ENCODE results near the gene NACA2.

Gene NACA2

GRCh38 chr17:61551255-61551742 is 39.7 kb downstream of the NACA2 start:
- H3K4me3 ChIP-seq (ENCODE audit: low read depth, low read length), result no peak overlapping the region
- TF ChIP-seq, protein P1, sequence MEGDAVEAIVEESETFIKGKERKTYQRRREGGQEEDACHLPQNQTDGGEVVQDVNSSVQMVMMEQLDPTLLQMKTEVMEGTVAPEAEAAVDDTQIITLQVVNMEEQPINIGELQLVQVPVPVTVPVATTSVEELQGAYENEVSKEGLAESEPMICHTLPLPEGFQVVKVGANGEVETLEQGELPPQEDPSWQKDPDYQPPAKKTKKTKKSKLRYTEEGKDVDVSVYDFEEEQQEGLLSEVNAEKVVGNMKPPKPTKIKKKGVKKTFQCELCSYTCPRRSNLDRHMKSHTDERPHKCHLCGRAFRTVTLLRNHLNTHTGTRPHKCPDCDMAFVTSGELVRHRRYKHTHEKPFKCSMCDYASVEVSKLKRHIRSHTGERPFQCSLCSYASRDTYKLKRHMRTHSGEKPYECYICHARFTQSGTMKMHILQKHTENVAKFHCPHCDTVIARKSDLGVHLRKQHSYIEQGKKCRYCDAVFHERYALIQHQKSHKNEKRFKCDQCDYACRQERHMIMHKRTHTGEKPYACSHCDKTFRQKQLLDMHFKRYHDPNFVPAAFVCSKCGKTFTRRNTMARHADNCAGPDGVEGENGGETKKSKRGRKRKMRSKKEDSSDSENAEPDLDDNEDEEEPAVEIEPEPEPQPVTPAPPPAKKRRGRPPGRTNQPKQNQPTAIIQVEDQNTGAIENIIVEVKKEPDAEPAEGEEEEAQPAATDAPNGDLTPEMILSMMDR (IDR thresholded peaks at IDR 0.05; ENCODE audit: low read depth, low read length), result peak; percentile 42; the same call in 1 of the 2 replicates

DNA sequence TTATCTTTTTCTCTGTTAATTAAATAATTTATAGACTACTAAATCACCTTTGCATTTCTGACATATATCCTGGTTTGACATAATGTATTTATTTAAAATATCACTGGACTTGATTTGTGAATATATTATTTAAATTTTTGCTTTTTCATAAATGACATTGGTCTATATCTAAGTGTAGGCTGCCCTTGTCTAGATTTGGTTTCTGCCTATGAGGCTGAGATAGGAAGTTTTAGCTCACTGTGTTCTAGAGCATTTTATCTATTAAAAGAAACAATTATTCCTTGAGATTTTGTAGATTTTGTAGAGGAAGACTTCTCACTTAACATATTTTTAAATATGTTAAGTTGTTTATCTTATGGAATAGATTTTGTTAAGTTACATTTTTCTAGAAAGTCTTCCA is 43.9 kb downstream of the NACA2 start:
- no peak overlapping the region for H3K4me3 ChIP-seq (ENCODE audit: low read depth, low read length)
- TF ChIP-seq, protein P1 (IDR thresholded peaks at IDR 0.05; ENCODE audit: low read depth, low read length), result no peak

GRCh38 chr17:61545335-61545938 is 45.6 kb downstream of the NACA2 start:
- TF ChIP-seq, protein P1 (IDR thresholded peaks at IDR 0.05; ENCODE audit: low read depth, low read length), result no peak

DNA sequence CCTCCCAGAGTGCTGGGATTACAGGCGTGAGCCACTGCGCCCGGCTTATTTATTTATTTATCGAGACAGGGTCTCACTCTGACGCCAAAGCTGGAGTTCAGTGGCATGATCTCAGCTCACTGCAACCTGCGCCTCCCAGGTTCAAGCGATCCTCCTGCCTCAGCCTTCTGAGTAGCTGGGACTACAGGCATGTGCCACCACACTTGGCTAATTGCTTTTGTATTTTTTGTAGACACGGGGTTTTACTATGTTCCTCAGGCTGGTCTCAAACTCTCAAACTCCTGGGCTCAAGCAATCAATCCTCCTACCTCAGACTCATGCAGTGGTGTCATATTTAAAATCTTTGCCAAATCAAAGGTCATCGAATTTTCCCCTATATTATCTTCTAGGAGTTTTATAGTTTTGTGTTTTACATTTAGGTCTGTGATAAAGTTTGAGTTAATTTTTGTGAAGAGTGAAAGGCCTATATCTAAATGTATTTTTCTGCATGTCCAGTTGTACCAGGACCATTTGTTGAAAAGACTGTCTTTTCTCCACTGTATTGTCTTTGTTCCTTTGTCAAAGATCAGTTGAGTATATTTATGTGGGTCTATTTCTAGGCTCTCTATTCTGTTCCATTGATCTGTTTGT is 47.1 kb downstream of the NACA2 start:
- TF ChIP-seq, protein P1 (IDR thresholded peaks at IDR 0.05; ENCODE audit: low read depth, low read length), result no peak
- H3K4me3 ChIP-seq (ENCODE audit: low read depth, low read length), result no peak overlapping the region

More at GRCh38 chr17:61545335-61545938, 45.6 kb downstream of the NACA2 start:
- no peak overlapping the region for H3K4me3 ChIP-seq (ENCODE audit: low read depth, low read length)

DNA sequence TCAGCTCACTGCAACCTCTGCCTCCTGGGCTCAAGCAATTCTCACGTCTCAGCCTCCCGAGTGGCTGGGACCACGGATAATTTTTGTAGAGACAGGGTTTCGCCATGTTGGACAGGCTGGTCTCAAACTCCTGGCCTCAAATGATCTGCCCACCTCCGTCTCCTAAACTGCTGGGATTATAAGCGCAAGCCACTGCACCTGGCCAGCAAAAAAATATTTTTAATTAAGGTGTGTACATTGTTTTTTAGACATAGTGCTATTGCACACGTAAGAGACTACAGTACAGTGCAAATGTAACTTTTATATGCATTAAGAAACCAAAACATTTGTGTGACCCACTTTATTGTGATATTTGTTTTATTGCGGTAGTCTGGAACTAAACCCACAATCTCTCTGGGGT is 49.0 kb downstream of the NACA2 start:
- TF ChIP-seq, protein P1 (IDR thresholded peaks at IDR 0.05; ENCODE audit: low read depth, low read length), result no peak
- H3K4me3 ChIP-seq (ENCODE audit: low read depth, low read length), result no peak overlapping the region

GRCh38 chr17:61540874-61541273 is 50.1 kb downstream of the NACA2 start:
- no peak overlapping the region for H3K4me3 ChIP-seq (ENCODE audit: low read depth, low read length)
- TF ChIP-seq, protein P1 (IDR thresholded peaks at IDR 0.05; ENCODE audit: low read depth, low read length), result no peak

Measured in WI38 (cell line).